Esophagus mucosa (tissue), 1 donor: ENCODE data around the gene MIDN. TPM values are rescaled to one million over a fixed set of nuclear protein-coding genes. Genes with fewer than 3 reads are reported as not detected.
A peak's percentile ranks its signal among the peaks of the same experiment; 100 is the strongest.

Experiments used
- ATAC-seq: fragments of 200-7000 bp; cut with Tn5 transposase; one replicate; pipeline ENCODE4 v1.9.1; 2020
- total RNA-seq: library from RNA; stranded (reverse); gene quantifications from one replicate; pipeline ENCODE4 v1.2.4, GENCODE V29; 2023
- donor health status: DM: yes; HTN: yes; CAD: no.

The MIDN gene
- total RNA-seq, 1 donor from 2014 or later: 99.3 TPM

GRCh38 chr19:1259206-1259875, 11.0 kb downstream of the MIDN start:
- ATAC-seq: peak; percentile 6

DNA sequence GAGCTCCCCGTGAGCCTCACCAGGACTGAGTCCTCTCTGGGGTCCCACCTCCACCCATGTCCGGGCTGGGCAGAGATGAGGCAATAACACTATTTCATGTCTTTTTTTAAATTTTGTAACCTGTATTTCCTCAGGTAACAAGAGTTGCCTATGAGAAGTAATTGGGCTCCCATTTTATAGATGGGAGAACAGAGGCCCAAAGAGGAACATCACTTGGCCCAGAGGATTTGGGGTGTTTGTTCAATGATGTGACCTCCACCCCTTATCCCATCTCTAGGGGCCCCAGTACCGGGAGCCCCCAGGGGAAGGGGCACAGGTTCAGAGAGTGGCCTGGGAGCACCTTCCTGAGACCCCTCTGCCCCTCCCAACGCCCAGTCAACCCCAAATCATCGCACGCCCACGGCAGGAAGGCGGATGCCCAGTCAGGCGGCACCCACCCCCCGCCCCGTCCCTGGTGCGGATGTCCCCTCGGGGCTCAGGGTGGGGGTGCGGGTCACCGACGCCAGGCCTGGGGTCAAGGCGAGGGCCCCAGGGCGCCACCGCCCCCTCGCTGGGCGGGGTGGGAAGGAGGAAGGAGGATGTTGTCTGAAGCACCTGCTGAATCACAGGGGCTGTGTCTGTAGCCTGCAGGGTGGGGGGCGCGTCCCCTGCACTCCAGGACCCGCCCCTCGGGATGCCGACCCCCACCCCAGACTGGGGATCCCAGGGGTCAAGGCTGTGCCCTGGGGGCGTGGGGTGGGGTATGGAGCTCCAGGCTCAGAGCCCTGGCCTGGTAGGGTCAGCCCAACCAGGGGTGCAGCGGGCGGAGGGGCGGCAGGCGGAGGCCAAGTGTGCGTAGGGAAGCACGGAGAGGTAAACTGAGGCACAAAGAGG, 11.7 kb downstream of the MIDN start:
- peak; percentile 23 for ATAC-seq

DNA sequence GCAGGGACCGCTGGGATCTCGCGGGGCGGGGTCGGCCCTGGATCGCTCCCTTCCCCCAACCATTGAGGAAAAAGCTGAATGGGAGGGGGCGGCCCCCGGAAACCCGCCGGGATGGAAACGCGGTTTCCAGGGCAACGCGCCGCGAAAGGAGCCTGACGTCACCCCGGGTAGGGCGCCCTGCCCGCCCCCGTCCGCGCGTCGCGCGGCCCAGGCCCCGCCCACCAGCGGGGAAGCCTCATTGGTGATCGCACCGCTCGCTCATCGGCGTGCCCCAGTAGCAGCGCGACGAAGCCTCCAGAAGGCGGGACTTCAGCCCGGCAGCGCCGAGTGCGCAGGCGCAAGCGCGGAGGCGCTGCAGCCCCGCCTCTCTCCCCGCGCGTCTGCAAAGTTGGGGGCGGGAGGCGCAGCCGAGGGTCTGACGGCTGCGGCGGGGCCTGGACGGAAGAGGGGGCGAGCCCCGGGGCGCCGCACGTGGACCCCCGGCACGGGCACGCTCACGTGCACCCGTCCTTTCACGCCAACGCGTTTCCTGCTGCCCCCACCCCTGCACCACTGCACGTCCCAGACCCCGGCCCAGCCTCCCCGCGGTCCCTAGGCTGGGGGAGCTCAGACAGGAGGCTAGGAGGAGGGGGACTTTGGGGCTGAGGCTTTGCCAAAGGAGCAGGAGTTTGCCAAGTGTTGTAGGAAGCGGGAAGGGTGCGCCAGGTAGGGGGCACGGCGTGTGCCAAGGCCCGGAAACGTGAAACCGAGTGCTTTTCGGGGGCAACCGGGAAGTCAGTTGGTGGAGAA, 12.6 kb downstream of the MIDN start:
- ATAC-seq: peak; percentile 69

GRCh38 chr19:1261538-1261797, 13.1 kb downstream of the MIDN start:
- ATAC-seq: no peak

DNA sequence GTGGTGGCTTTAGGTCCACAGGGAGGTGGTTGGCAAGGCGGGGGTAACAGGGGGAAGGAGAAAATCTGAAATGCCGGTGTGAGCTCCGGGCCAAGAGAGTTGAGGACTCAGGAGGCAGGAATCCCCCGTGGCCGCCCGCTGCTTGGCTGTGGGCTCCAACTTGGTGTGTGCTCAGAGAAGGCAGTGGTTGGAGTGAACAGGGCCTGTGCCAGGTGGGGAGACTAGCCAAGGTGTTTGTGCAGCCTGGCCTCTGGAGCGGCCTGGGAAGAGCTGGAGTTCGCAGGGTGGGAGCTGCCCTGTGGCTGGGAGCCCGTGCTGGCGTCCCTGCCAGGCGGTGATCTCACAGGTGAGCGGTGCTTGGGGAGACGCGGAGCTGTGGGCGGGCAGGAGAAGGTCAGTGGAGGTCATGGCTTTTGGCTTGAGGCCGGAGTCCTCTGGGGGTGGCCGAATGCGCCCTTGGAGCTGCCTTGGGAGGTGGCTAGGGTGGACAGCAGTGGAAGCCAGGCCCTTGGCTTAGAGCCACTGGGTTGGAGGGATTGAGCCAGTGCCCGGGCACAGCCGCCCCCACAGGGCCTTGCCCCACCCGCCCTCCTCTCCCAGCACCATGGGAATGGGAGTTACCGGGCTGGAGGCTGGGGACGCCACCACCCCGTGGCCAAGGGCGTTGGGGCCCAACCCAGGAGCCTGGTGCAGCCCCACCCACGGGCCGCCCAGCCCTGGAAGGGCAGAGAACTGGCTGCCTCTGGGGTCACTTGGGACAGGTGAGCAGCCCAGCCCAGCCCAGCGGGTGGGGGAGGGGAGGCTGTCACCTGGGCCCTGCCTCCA, 13.6 kb downstream of the MIDN start:
- peak; percentile 46 for ATAC-seq

DNA sequence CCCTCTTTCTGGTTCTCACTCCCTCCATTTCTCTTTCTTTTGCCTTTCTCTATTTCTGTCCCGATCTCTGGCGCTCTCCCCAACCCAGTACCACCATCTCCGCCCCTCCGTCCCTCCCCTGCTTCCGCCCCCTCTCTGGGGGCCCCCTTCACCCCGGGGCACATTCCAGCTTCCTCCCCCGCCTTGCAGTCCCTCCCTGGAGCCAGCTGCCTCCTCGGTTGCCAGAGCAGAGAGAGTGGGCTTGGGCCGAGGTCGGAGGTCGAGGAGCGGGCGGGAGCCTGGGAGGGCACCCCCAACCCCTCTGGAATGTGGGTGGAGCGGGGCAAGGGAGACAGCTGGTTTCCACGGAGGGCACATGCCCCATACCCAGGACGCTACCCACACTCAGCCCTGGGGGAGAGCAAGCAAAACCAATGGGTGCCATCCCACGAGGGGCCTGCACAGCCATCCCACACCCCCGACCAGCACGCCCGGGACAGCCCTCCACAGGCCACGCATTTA, 14.3 kb downstream of the MIDN start:
- no peak for ATAC-seq

GRCh38 chr19:1263188-1263587, 14.8 kb downstream of the MIDN start:
- no peak for ATAC-seq

DNA sequence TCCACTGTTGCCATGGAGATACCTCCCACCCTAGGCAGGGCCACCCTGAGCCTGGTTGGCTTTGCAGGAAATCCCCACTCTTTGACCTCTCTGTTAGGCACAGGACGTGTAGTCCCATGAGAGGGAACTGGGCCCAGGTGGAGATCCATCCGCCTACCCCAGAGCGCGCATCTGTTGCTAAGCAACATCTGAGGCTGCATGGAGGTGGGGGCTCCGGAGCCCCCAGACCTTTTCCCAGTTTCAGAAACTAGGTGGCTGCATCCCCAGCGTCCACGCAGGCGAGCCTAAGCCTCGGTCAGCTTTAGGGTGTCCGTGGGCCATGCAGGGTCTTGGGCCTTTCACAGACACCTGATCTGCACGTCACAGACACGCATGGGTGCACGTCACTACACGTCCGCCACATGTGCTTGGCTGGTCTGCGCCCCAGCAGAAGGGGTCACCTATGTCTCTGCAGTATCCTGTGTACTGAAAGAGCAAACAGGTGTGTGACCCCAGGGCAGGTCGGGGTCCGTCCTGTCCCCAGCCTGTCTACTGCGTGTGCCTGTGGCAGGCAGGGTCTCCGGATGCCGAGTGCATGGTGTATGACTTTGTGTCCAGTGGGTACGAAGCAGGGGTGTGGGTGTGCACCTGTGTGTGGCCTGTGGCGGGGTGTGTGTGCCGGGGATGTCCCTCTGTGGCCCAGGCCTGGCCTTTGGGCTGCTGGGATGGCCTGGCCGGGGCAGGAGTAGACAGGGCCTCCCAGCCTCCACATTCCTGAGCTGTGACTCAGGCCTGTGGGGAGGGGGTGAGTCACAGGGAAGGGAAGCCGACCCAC, 16.6 kb downstream of the MIDN start:
- peak; percentile 7 for ATAC-seq

- peak; percentile 8 for ATAC-seq
Observed at GRCh38 chr19:1265615-1266128, 17.3 kb downstream of the MIDN start.

DNA sequence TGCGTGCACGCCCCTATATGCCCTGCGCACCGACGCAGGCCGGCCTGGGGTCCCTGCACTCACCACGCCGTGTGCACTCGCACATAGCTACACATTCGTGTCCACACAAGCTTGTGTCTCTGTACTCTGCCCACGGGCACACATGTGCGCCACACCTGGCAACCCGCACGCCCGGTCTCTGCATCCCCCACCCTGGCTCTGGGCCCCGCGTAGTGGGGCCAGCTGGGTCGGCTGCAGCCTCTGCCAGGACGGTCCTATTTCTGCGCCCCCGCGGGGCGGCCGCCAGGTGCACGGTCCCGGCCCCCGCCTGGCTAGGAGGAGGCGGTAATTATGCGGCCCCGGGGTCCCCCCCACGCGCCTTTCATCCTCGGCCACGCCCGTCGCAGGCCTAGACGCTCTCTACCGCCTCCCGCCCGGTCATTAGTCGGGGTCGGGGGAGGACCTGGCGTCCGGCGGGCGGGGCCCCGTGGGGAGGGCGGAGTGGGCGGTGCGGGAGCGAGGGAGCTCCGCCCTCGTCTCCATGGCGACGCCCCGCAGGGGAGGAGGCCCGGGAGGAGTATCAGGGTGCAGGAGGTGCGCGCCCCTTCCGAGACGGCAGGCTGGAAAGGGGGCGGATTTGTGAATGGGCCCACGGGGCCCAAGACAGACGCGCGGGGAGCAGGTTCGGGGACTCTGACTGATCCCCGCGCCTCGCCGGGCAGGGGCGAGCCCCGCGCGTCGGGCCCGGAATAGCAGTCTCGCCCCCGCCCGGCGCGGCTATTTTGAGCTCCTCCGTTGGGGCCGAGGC, 17.9 kb downstream of the MIDN start:
- ATAC-seq: peak; percentile 54

GRCh38 chr19:1266916-1267476, 18.6 kb downstream of the MIDN start:
- peak; percentile 2 for ATAC-seq

GRCh38 chr19:1267477-1268225, 19.3 kb downstream of the MIDN start:
- ATAC-seq: no peak

- ATAC-seq: no peak
Observed at GRCh38 chr19:1268226-1269064, 20.1 kb downstream of the MIDN start.

GRCh38 chr19:1269065-1269477, 20.7 kb downstream of the MIDN start, which contains the start of gene CIRBP:
Gene CIRBP, plus strand, starts transcription at chr19:1269332. Its CDS starts 1,602 bp downstream, at chr19:1270934.
- peak; percentile 71 for ATAC-seq

GRCh38 chr19:1269478-1270212, 21.3 kb downstream of the MIDN start:
- ATAC-seq: peak; percentile 5

DNA sequence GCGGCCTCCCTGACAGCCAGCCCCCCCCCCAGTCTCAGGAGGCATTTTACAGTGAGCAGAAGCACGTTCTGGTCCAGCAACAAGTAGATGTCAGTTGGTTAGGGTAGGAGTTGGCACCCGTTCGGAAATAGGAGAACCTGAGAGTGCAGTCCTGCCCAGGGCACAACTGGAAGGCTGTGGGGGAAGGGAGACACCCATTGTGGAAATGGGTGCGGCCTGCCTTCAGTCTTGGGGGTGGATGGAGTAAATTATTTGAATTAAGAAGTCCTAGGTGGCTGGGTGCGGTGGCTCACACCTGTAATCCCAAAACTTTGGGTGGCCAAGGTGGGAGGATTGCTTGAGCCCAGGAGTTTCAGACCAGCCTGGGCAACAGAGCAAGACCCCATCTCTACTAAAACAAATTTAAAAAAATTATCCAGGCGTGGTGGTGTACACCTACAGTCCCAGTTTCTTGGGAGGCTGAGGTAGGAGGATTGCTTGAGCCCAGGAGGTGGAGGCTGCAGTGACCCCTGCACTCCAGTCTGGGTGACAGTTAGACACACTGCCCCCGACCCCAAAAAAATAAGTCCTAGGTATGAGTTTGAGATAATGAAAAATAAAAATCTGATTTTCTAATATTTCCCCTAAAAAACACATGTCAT, 21.9 kb downstream of the MIDN start:
- ATAC-seq: no peak
